SH-SY5Y (cell line): Measurements from ENCODE around the gene NELL2.

Source experiments
- GATA2 ChIP-seq: IDR thresholded peaks from 2 replicates; pipeline ENCODE4 v1.6.1; 2011; ENCODE audit warnings: mild to moderate bottlenecking, low read depth, low read length
- GATA3 ChIP-seq: IDR thresholded peaks from 2 replicates; pipeline ENCODE4 v1.6.1; 2011; ENCODE audit warnings: low read depth, mild to moderate bottlenecking, low read length, moderate library complexity

DNA sequence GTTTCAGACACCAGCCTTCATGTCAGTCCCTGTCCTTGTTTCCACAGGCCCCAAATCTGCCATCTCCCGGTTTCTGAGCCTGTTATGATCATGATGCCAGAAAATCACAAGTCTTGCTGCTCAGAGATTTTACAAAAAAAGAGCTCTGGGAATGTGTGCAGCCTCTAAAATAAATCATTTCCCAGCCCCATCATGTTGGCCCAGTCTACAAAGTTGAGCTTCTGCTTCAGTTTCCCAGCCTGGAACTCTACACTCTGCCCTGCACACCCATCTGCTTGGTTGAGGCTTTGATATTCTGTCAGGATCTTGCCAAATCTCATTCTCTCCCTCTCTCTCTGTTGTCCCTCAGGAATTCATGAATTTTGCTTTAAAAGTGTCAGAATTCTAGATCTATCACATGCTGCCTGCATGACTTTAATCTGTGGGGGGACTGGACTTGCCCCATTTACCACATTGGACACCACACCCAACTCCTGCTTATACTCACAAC lies 45.5 kb downstream of the NELL2 start:
- TF ChIP-seq GATA2: no peak
- TF ChIP-seq GATA3: no peak
